Measurements from ENCODE around the gene TMEM165. TPM values are rescaled to one million over a fixed set of nuclear protein-coding genes. Genes with fewer than 3 reads are reported as not detected.

TMEM165 gene, protein sequence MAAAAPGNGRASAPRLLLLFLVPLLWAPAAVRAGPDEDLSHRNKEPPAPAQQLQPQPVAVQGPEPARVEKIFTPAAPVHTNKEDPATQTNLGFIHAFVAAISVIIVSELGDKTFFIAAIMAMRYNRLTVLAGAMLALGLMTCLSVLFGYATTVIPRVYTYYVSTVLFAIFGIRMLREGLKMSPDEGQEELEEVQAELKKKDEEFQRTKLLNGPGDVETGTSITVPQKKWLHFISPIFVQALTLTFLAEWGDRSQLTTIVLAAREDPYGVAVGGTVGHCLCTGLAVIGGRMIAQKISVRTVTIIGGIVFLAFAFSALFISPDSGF
- total RNA-seq = 150 and 161 TPM in 2 replicates

DNA sequence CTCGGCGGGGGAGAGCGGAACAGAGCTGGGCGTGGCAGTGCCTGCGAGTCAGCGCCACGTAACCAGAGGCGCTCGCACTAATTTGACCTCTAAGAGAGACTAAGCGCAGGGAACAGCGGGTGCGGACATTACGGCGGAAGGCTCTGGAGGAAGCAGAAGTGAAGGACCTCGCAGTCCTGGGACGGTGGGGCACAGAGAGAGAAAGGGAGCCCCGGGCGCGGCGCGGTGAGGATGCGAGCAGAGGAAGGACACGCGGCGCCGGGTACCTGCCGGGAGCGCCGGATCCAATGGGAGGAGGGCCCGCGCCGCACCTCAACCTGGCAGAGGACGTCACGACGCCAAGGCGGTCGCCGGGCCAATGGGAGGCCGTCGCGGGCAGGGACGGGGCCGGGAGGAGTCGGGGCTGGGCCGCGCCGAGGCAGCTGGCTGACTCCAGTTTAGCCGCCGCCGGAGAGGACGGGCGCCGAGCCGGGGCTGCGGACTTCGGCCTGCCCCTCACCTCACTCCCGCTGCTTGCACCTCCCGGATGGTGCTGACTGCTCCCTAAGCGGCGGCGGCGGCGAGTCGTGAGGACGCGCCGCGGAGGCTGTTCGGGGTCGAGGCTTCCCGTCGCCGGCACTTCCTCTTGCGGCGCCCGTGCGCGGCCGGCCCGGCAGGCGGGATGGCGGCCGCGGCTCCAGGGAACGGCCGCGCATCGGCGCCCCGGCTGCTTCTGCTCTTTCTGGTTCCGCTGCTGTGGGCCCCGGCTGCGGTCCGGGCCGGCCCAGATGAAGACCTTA is at the start of gene TMEM165:
Gene TMEM165, plus strand, starts transcription at position 429 of the 779 bp plus-strand sequence. Its CDS starts 233 bp downstream, at position 662.

DNA sequence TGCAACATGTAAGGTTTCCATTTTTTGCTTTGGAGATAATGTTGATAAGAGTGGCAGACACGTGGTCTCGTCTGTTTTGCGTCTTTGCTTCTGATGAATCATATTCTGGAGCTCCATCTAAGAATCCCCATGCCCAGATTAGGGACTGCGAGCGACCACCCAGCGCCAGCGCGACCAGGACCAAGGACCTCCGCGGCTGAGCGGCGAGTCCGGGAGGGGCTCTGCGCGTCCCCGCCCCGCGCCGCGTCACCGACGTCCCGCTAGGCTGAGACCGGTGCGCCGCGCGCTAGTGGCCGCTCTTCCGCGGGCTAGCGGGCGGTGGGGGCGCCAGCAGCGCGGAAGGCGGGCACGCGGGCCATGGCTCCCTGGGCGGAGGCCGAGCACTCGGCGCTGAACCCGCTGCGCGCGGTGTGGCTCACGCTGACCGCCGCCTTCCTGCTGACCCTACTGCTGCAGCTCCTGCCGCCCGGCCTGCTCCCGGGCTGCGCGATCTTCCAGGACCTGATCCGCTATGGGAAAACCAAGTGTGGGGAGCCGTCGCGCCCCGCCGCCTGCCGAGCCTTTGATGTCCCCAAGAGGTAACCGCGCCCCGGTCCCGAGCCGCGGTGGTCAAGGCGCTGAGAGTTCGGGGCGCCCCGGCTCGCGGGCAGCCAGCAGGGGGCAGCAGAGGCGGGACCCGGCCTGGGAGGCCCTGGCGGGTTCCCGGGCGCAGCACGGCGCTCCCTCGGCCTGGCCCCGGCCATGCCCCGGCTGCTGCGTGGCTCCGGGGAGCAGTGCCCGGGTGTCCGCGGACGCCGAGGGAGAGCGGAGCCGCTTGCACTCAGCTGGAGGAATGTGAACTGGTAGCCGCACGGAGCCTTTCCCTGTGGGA is 49.5 kb upstream of the TMEM165 start, which contains the start of gene SRD5A3:
Gene SRD5A3, plus strand, starts transcription at position 263 of the 871 bp plus-strand sequence. Its CDS starts 95 bp downstream, at position 358.

Other genes starting within 250 kb of the TMEM165 start
- gene SRD5A3, start 49.7 kb upstream of the TMEM165 start, total RNA-seq = 3.4 and 9.6 TPM in 2 replicates
- gene CLOCK, start 151.0 kb downstream of the TMEM165 start, total RNA-seq = 7.7 and 14.5 TPM in 2 replicates
- gene PDCL2, start 196.3 kb downstream of the TMEM165 start, total RNA-seq = not detected in 2 replicates
- 0.80 and 1.2 TPM in 2 replicates for gene NMU, start 240.3 kb downstream of the TMEM165 start, total RNA-seq

All from epithelial cell of alveolus of lung (primary cell).